Activated CD4-positive, alpha-beta T cell treated with anti-CD3 and anti-CD28 coated beads, Interleukin-2, Interleukin-6, amounts not matched to agents 100 ng/mL and 50 ng/mL, durations not matched to agents 16 hours and 8 hours (primary cell): ENCODE results near the gene RASGRP2.

Experiments used
- DNase-seq: peaks from one replicate; pipeline ENCODE4 v3.0.0-alpha.2; 2020

The RASGRP2 gene

GRCh38 chr11:64755681-64756361, 11.9 kb upstream of the RASGRP2 start:
- no peak for DNase-seq

GRCh38 chr11:64754919-64755662, 11.1 kb upstream of the RASGRP2 start:
- DNase-seq: no peak

- no peak for DNase-seq
These were observed 10.4 kb upstream of the RASGRP2 start for GRCh38 chr11:64754124-64754918.

- no peak for DNase-seq
These were observed 9.6 kb upstream of the RASGRP2 start for GRCh38 chr11:64753380-64754123.

- no peak for DNase-seq
These were observed 9.1 kb upstream of the RASGRP2 start for GRCh38 chr11:64753019-64753379.

- no peak for DNase-seq
These were observed 8.4 kb upstream of the RASGRP2 start for GRCh38 chr11:64752175-64752970.

- DNase-seq: no peak
These were observed 7.6 kb upstream of the RASGRP2 start for GRCh38 chr11:64751580-64751979.

GRCh38 chr11:64751136-64751535, 7.2 kb upstream of the RASGRP2 start:
- no peak for DNase-seq

GRCh38 chr11:64750361-64751054, 6.6 kb upstream of the RASGRP2 start:
- DNase-seq: no peak

GRCh38 chr11:64747961-64748665, 4.2 kb upstream of the RASGRP2 start:
- DNase-seq: no peak

GRCh38 chr11:64746486-64746885, 2.5 kb upstream of the RASGRP2 start:
- DNase-seq: no peak

GRCh38 chr11:64745521-64746328, 1.8 kb upstream of the RASGRP2 start:
- DNase-seq: peak; percentile 81

GRCh38 chr11:64745189-64745520, 1.2 kb upstream of the RASGRP2 start:
- peak; percentile 82 for DNase-seq

GRCh38 chr11:64744544-64745188, 724 bp upstream of the RASGRP2 start:
- DNase-seq: no peak

GRCh38 chr11:64742889-64743590, 902 bp downstream of the RASGRP2 start:
- DNase-seq: peak; percentile 79

GRCh38 chr11:64742087-64742888, 1.7 kb downstream of the RASGRP2 start:
- DNase-seq: no peak

GRCh38 chr11:64741375-64742086, 2.4 kb downstream of the RASGRP2 start:
- DNase-seq: no peak
